Ishikawa (cell line): ENCODE results near the gene RTN4R.

Source experiments
- CEBPB ChIP-seq: IDR thresholded peaks from 2 replicates; pipeline ENCODE4 v1.6.1; 2012
- CREB1 ChIP-seq: IDR thresholded peaks from 2 replicates; pipeline ENCODE4 v1.6.1; 2012; ENCODE audit warnings: low read depth
- EGR1 ChIP-seq: IDR thresholded peaks from 2 replicates; pipeline ENCODE4 v1.6.1; 2012
- EP300 ChIP-seq: IDR thresholded peaks from 2 replicates; pipeline ENCODE4 v1.6.1; 2012; ENCODE audit warnings: borderline replicate concordance
- FOXM1 ChIP-seq: IDR thresholded peaks from 2 replicates; pipeline ENCODE4 v1.6.1; 2012; ENCODE audit warnings: low read depth, borderline replicate concordance
- MAX ChIP-seq: IDR thresholded peaks from 2 replicates; pipeline ENCODE4 v1.6.1; 2012
- NFIC ChIP-seq: IDR thresholded peaks from 2 replicates; pipeline ENCODE4 v1.6.1; 2012
- RAD21 ChIP-seq: IDR thresholded peaks from 2 replicates; pipeline ENCODE4 v1.6.1; 2012; ENCODE audit warnings: low read depth
- REST ChIP-seq: IDR thresholded peaks from 2 replicates; pipeline ENCODE4 v1.6.1; 2012; ENCODE audit warnings: low read depth, mild to moderate bottlenecking
- TAF1 ChIP-seq: IDR thresholded peaks from 2 replicates; pipeline ENCODE4 v1.6.1; 2012; ENCODE audit warnings: low read depth, mild to moderate bottlenecking
- TCF12 ChIP-seq: IDR thresholded peaks from 2 replicates; pipeline ENCODE4 v1.6.1; 2012; ENCODE audit warnings: low read depth
- TEAD4 ChIP-seq: IDR thresholded peaks from 2 replicates; pipeline ENCODE4 v1.6.1; 2012
- USF1 ChIP-seq: IDR thresholded peaks from 2 replicates; pipeline ENCODE4 v1.6.1; 2012
- YY1 ChIP-seq: IDR thresholded peaks from 2 replicates; pipeline ENCODE4 v1.6.1; 2012; ENCODE audit warnings: low read depth
- ZBTB7A ChIP-seq: IDR thresholded peaks from 2 replicates; pipeline ENCODE4 v1.6.1; 2012; ENCODE audit warnings: low read depth

The RTN4R gene

GRCh38 chr22:20297414-20298109 lies 29.4 kb upstream of the RTN4R start:
- TF ChIP-seq NFIC = no peak

- TF ChIP-seq FOXM1 = no peak
- TF ChIP-seq TEAD4 = no peak
- no peak for TF ChIP-seq TAF1
- no peak for TF ChIP-seq REST
- TF ChIP-seq CREB1 = no peak
- TF ChIP-seq NFIC = no peak
- no peak for TF ChIP-seq ZBTB7A
- TF ChIP-seq EGR1 = no peak
- TF ChIP-seq RAD21 = no peak
- no peak for TF ChIP-seq EP300
- no peak for TF ChIP-seq MAX
- no peak for TF ChIP-seq TCF12
- no peak for TF ChIP-seq YY1
- TF ChIP-seq USF1 = no peak
- no peak for TF ChIP-seq CEBPB
Observed at GRCh38 chr22:20296598-20296997, 28.5 kb upstream of the RTN4R start.

- TF ChIP-seq NFIC (no peak), CEBPB (no peak), MAX (no peak), REST (no peak), ZBTB7A (no peak), TEAD4 (no peak), EGR1 (no peak), USF1 (no peak)
Observed at GRCh38 chr22:20295262-20296064, 27.3 kb upstream of the RTN4R start.

GRCh38 chr22:20292673-20293232 lies 24.6 kb upstream of the RTN4R start:
- TF ChIP-seq MAX (peak; percentile 47), TAF1 (no peak), FOXM1 (no peak), CEBPB (no peak), NFIC (no peak), TCF12 (no peak)

- TF ChIP-seq TCF12 (no peak), EP300 (no peak), TAF1 (no peak), NFIC (no peak), REST (no peak), USF1 (no peak), CEBPB (no peak), FOXM1 (no peak), YY1 (no peak), CREB1 (no peak), MAX (no peak), TEAD4 (no peak), EGR1 (no peak), ZBTB7A (no peak), RAD21 (no peak)
Observed at GRCh38 chr22:20292108-20292507, 24.0 kb upstream of the RTN4R start.
